Fibroblast of lung (primary cell): ENCODE data around the gene TLCD3B.

Experiments used
- EZH2 ChIP-seq: IDR thresholded peaks from 2 replicates; pipeline ENCODE4 v1.5.1; 2012; ENCODE audit warnings: low read length, control low read depth, mild to moderate bottlenecking; ENCODE audit errors: missing control alignments
- TF ChIP-seq, protein P1 (sequence below), 2 donors: IDR thresholded peaks in 1 of 2; conservative IDR thresholded peaks in 1 of 2; 1 replicate in 1 of 2; 2 replicates in 1 of 2; pipeline ENCODE4 v1.5.1; 2011 to 2012; ENCODE audit warnings: low read length in 2 of 2, control low read depth in 1 of 2, inconsistent platforms in 1 of 2, low read depth in 1 of 2, mild to moderate bottlenecking in 1 of 2

DNA sequence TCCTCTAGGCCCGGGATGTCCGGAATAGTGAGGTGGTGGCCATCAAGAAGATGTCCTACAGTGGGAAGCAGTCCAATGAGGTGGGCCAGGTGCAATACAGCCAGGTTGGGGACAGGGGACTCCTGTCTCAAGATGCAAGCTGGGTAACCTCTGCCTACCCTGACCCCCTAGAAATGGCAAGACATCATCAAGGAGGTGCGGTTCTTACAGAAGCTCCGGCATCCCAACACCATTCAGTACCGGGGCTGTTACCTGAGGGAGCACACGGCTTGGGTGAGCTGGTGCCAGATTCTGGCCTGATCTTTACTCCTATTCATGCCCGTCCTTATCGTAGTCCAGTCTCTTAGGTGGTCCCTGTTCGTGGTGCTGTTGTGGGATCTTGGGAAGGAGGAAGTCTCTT, 53.0 kb downstream of the TLCD3B start:
- TF ChIP-seq, protein P1, sequence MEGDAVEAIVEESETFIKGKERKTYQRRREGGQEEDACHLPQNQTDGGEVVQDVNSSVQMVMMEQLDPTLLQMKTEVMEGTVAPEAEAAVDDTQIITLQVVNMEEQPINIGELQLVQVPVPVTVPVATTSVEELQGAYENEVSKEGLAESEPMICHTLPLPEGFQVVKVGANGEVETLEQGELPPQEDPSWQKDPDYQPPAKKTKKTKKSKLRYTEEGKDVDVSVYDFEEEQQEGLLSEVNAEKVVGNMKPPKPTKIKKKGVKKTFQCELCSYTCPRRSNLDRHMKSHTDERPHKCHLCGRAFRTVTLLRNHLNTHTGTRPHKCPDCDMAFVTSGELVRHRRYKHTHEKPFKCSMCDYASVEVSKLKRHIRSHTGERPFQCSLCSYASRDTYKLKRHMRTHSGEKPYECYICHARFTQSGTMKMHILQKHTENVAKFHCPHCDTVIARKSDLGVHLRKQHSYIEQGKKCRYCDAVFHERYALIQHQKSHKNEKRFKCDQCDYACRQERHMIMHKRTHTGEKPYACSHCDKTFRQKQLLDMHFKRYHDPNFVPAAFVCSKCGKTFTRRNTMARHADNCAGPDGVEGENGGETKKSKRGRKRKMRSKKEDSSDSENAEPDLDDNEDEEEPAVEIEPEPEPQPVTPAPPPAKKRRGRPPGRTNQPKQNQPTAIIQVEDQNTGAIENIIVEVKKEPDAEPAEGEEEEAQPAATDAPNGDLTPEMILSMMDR (conservative IDR thresholded peaks at IDR 0.05 in 1 of 2, IDR thresholded peaks at IDR 0.05 in 1 of 2; ENCODE audit: low read depth in 1 of 2, low read length in 2 of 2): no peak
- no peak for TF ChIP-seq EZH2
